Rectal smooth muscle tissue (tissue), 1 donor: ENCODE data around the gene ZFYVE26.

Experiments
- H3K27ac ChIP-seq: one replicate; pipeline ENCODE4 v1.7.0; 2013; ENCODE audit warnings: low read depth, low read length, inconsistent platforms
- H3K27me3 ChIP-seq: one replicate; pipeline ENCODE4 v1.7.0; 2013; ENCODE audit warnings: low read length; ENCODE audit not compliant: control insufficient read depth, insufficient read depth
- H3K36me3 ChIP-seq: one replicate; pipeline ENCODE4 v1.7.0; 2013; ENCODE audit warnings: low read length; ENCODE audit not compliant: control insufficient read depth, insufficient read depth
- H3K4me1 ChIP-seq: one replicate; pipeline ENCODE4 v1.7.0; 2013; ENCODE audit warnings: low read length; ENCODE audit not compliant: control insufficient read depth, insufficient read depth
- H3K4me3 ChIP-seq: one replicate; pipeline ENCODE4 v1.7.0; 2013; ENCODE audit warnings: low read length
- H3K9ac ChIP-seq: one replicate; pipeline ENCODE4 v1.7.0; 2013; ENCODE audit warnings: low read length

ZFYVE26 gene

GRCh38 chr14:67798731-67799130 is 17.7 kb downstream of the ZFYVE26 start:
- Histone ChIP-seq H3K36me3 (peaks cover 40% of the 10 kb centered on the region), H3K27ac (no peak overlapping the region), H3K4me1 (no peaks in the 10 kb centered on the region), H3K9ac (no peak overlapping the region), H3K27me3 (no peaks in the 10 kb centered on the region), H3K4me3 (no peak overlapping the region)

DNA sequence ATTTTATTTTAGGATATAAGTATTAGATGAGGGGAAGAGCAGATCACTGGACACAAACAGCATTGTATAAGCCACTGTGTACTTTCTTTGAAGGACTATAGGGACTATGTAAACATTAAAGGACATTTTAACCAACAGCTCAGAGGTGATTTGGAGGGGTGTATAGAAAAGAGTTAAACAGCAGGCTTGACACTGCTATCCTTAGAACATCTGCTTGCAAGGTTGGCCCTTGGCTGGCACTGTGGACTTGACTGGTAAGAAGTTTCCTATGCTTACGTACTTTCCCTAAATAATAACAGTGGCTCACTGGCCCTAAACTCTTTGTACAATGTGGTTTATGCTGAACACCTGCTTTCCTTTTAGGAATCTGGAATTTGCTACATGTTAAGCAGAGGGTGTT is 28.7 kb downstream of the ZFYVE26 start:
- H3K9ac ChIP-seq, result no peak overlapping the region
- no peak overlapping the region for H3K27ac ChIP-seq
- no peaks in the 10 kb centered on the region for H3K4me1 ChIP-seq
- no peaks in the 10 kb centered on the region for H3K27me3 ChIP-seq
- H3K4me3 ChIP-seq, result no peak overlapping the region
- peaks cover 53% of the 10 kb centered on the region for H3K36me3 ChIP-seq

- no peak overlapping the region for H3K27ac ChIP-seq
- H3K27me3 ChIP-seq, result no peaks in the 10 kb centered on the region
- no peaks in the 10 kb centered on the region for H3K4me1 ChIP-seq
- peaks cover 69% of the 10 kb centered on the region for H3K36me3 ChIP-seq
- H3K4me3 ChIP-seq, result no peak overlapping the region
- no peak overlapping the region for H3K9ac ChIP-seq
These were observed 30.9 kb downstream of the ZFYVE26 start for GRCh38 chr14:67785270-67786109.

GRCh38 chr14:67784244-67784823 is 32.1 kb downstream of the ZFYVE26 start:
- Histone ChIP-seq H3K4me1 (no peaks in the 10 kb centered on the region), H3K27ac (no peak overlapping the region), H3K9ac (no peak overlapping the region), H3K27me3 (no peaks in the 10 kb centered on the region), H3K36me3 (peaks cover 64% of the 10 kb centered on the region), H3K4me3 (no peak overlapping the region)

- Histone ChIP-seq H3K36me3 (peaks cover 64% of the 10 kb centered on the region), H3K27ac (no peak overlapping the region), H3K4me3 (no peak overlapping the region), H3K9ac (no peak overlapping the region), H3K27me3 (no peaks in the 10 kb centered on the region), H3K4me1 (no peaks in the 10 kb centered on the region)
These were observed 34.3 kb downstream of the ZFYVE26 start for GRCh38 chr14:67782090-67782489.

DNA sequence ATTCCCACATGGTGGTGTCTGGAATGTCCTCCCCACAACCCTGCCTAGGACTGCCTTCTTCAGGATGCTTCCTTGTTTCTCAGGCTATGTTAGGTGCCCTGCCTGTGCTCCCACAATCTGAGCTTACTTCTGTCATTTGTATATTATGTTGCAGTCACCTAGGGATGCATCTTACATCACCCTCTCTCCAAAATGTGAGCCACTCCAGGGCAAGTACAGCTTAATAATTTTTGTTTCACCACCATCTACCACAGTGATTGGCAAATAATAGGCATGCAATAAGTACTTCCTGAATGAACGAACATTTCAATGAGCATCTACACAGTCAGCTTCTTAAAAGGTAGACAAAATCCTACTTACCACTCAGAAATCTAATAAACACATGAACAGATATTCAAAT is 37.6 kb downstream of the ZFYVE26 start:
- Histone ChIP-seq H3K9ac (no peak overlapping the region), H3K36me3 (peaks cover 60% of the 10 kb centered on the region), H3K4me1 (no peaks in the 10 kb centered on the region), H3K27ac (no peak overlapping the region), H3K4me3 (no peak overlapping the region), H3K27me3 (no peaks in the 10 kb centered on the region)

- Histone ChIP-seq H3K4me3 (no peak overlapping the region), H3K27ac (no peak overlapping the region), H3K36me3 (peaks cover 59% of the 10 kb centered on the region), H3K4me1 (no peaks in the 10 kb centered on the region), H3K9ac (no peak overlapping the region), H3K27me3 (no peaks in the 10 kb centered on the region)
These were observed 39.6 kb downstream of the ZFYVE26 start for GRCh38 chr14:67776653-67777322.

GRCh38 chr14:67773844-67774377 is 42.5 kb downstream of the ZFYVE26 start:
- H3K27me3 ChIP-seq, result no peaks in the 10 kb centered on the region
- H3K4me3 ChIP-seq, result no peak overlapping the region
- peaks cover 60% of the 10 kb centered on the region for H3K36me3 ChIP-seq
- no peaks in the 10 kb centered on the region for H3K4me1 ChIP-seq
- H3K9ac ChIP-seq, result no peak overlapping the region
- H3K27ac ChIP-seq, result no peak overlapping the region

GRCh38 chr14:67768219-67768618 is 48.2 kb downstream of the ZFYVE26 start:
- Histone ChIP-seq H3K9ac (no peak overlapping the region), H3K4me1 (no peaks in the 10 kb centered on the region), H3K36me3 (peaks cover 35% of the 10 kb centered on the region), H3K27me3 (no peaks in the 10 kb centered on the region), H3K4me3 (no peak overlapping the region), H3K27ac (no peak overlapping the region)

GRCh38 chr14:67766035-67766680 is 50.2 kb downstream of the ZFYVE26 start:
- no peaks in the 10 kb centered on the region for H3K4me1 ChIP-seq
- no peak overlapping the region for H3K9ac ChIP-seq
- no peak overlapping the region for H3K4me3 ChIP-seq
- H3K27ac ChIP-seq, result no peak overlapping the region
- H3K27me3 ChIP-seq, result no peaks in the 10 kb centered on the region
- peaks cover 31% of the 10 kb centered on the region for H3K36me3 ChIP-seq

DNA sequence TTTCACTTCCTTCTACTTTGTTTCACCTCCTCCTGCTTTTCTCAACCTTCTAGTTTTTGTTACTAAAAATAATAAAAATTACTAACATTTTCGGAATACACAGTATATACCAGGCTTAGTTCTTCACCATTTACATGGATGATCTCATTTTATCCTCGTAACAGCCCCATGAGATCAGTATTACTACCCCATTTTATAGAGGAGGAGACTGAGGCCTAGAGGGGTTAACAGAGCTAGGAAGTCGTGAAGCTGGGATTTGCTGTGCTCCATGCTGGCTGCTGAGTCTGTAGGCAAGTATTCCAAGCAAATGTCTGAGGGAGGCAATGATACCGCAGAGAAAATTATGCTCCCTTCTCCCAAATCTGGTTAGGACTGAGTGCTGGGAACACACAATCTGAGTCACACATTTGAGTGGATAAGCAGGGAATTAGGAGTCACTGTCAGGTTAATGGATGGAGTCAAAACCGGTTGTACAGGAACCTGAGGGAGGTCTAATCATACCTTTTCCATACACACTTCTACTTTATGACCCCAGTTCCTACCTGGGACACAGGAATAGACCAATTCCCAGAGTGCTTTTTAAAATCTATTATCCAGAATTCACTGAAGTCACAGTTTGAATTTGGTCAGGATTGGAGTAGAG is 51.1 kb downstream of the ZFYVE26 start:
- no peak overlapping the region for H3K9ac ChIP-seq
- peaks cover 31% of the 10 kb centered on the region for H3K36me3 ChIP-seq
- H3K27ac ChIP-seq, result no peak overlapping the region
- no peaks in the 10 kb centered on the region for H3K4me1 ChIP-seq
- no peak overlapping the region for H3K4me3 ChIP-seq
- H3K27me3 ChIP-seq, result no peaks in the 10 kb centered on the region

DNA sequence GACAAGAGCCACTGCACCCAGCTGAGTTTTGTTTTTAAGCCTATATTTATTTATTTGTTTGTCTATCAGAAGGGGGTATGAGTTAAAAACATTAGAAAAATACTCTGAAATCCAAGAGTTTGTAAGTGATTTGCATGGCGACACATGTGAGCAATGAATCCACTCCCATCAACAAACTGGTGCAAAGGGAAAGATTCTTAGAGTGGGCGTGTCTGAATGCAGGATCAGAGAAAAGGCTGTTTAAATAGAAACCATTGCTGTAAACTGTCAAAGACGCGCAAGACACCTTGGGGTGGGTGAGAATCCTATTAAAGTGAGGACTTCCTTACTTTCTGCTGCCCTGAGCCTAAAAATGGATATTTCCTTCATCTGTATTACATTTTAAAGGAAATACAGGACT is 51.9 kb downstream of the ZFYVE26 start:
- Histone ChIP-seq H3K36me3 (peaks cover 30% of the 10 kb centered on the region), H3K27ac (no peak overlapping the region), H3K9ac (no peak overlapping the region), H3K4me3 (no peak overlapping the region), H3K4me1 (no peaks in the 10 kb centered on the region), H3K27me3 (no peaks in the 10 kb centered on the region)
